ENCODE results near the gene KPNA2. TPM values are rescaled to one million over a fixed set of nuclear protein-coding genes. Genes with fewer than 3 reads are reported as not detected.
"Not testable (repeated sequence)": the region's sequence is repeated elsewhere in the genome, so short reads cannot be mapped to it uniquely, and the experiment has no call there.

The KPNA2 gene
- total RNA-seq, 2 donors from 2014 or later, result 248 to 310 TPM

DNA sequence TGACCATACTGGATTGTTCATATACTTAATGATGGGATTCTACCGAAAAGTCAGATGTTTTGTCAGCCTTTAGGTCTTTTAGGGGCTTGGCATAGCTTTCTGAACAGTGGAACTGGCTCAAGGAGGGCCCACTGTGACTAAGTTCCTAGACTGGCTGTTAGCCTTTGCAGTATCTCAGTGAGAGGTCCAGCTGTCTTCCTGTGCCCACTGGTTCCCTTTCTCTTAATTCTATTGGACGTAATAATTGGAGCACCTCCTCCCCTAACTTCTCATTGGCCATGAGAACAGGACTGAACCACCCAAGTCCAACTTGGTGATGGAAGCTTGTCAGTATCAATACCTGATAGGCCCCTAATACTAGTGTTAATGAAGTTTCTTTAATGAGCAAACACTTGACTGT is 13.5 kb downstream of the KPNA2 start:
- Histone ChIP-seq H3K27me3 (ENCODE audit: control insufficient read depth, insufficient read depth, low read length, poor library complexity, severe bottlenecking) (no peaks in the 10 kb centered on the region), H3K4me3 (ENCODE audit: low read length) (no peak overlapping the region), H3K9ac (ENCODE audit: extremely low read depth, low read length, poor library complexity, severe bottlenecking) (no peak overlapping the region), H3K4me1 (ENCODE audit: control insufficient read depth, insufficient read depth, low read length) (no peaks in the 10 kb centered on the region), H3K36me3 (ENCODE audit: control insufficient read depth, insufficient read depth, low read length) (peaks cover 40% of the 10 kb centered on the region), H3K27ac (ENCODE audit: low read depth, low read length) (no peak overlapping the region), H3K9me3 (ENCODE audit: control insufficient read depth, low read length) (no peaks in the 10 kb centered on the region)
- H3K4me1 Mint-ChIP-seq, result peaks cover 6% of the 10 kb centered on the region
- TF ChIP-seq, protein P1, sequence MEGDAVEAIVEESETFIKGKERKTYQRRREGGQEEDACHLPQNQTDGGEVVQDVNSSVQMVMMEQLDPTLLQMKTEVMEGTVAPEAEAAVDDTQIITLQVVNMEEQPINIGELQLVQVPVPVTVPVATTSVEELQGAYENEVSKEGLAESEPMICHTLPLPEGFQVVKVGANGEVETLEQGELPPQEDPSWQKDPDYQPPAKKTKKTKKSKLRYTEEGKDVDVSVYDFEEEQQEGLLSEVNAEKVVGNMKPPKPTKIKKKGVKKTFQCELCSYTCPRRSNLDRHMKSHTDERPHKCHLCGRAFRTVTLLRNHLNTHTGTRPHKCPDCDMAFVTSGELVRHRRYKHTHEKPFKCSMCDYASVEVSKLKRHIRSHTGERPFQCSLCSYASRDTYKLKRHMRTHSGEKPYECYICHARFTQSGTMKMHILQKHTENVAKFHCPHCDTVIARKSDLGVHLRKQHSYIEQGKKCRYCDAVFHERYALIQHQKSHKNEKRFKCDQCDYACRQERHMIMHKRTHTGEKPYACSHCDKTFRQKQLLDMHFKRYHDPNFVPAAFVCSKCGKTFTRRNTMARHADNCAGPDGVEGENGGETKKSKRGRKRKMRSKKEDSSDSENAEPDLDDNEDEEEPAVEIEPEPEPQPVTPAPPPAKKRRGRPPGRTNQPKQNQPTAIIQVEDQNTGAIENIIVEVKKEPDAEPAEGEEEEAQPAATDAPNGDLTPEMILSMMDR (conservative IDR thresholded peaks at IDR 0.05), result no peak
- no peak overlapping the region for H3K4me3 Mint-ChIP-seq
- H3K36me3 Mint-ChIP-seq (ENCODE audit: low read depth), result peaks cover 26% of the 10 kb centered on the region
- 86 to 92% methylated on average over 2 of the region's 2 CpGs for WGBS, 2 experiments (ENCODE audit: insufficient coverage in 1 of 2, insufficient read length in 1 of 2)
- H3K27me3 Mint-ChIP-seq (ENCODE audit: insufficient read depth), result no peaks in the 10 kb centered on the region
- peaks cover 8% of the 10 kb centered on the region for H3K9me3 Mint-ChIP-seq
- H3K27ac Mint-ChIP-seq, result no peak overlapping the region
- DNase-seq, result peak; percentile 78

DNA sequence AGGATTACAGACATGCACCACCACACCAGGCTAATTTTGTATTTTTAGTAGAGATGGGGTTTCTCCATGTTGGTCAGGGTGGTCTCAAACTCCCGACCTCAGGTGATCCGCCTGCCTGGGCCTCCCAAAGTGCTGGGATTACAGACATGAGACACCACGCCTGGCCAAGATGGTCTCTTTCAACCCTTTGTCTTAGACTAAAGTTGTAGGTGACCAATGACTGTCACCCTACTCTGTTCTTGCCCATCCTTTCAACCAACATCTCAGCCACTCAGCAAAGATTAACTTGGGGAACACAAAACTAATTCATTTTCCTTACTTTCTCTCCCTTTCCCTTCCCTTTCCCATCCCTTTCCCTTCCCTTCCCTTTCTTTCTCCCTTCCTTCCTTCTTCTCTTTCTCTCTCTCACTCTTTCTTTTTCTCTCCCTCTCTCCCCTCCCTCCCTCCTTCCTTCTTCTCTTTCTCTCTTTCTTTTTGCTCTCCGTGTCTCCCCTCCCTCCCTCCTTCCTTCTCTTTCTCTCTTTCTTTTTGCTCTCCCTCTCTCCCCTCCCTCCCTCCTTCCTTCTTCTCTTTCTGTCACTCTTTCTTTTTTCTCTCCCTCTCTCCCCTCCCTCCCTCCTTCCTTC is 14.4 kb downstream of the KPNA2 start:
- H3K27ac Mint-ChIP-seq, result not testable (repeated sequence)

DNA sequence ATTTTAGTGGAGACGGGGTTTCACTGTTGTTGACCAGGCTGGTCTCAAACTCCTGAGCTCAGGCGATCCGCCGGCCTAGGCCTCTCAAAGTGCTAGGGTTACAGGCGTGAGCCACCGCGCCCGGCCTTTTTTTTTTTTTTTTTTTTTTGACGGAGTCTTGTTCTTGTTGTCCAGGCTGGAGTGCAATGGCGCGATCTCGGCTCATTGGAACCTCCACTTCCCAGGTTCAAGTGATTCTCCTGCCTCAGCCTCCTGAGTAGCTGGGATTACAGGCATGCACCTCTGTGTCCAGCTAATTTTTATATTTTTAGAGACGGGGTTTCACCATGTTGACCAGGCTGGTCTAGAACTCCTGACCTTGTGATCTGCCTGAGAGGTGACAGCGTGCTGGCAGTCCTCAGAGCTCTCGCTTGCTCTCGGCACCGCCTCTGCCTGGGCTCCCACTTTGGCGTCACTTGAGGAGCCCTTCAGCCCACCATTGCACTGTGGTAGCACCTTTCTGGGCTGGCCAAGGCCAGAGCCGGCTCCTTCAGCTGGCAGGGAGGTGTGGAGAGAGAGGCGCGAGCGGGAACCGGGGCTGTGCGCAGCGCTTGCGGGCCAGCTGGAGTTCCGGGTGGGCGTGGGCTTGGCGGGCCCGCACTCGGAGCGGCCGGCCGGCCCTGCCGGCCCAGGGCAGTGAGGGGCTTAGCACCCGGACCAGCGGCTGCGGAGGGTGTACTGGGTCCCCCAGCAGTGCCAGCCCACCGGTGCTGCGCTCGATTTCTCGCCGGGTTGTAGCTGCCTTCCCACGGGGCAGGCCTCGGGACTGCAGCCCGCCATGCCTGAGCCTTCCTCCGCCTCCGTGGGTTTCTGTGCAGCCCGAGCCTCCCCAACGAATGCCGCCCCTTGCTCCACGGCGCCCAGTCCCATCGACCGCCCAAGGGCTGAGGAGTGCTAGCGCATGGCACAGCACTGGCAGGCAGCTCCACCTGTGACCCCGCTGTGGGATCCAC is 16.1 kb downstream of the KPNA2 start:
- not testable (repeated sequence) for H3K27ac ChIP-seq (ENCODE audit: low read depth, low read length); H3K27ac Mint-ChIP-seq; H3K4me1 ChIP-seq (ENCODE audit: control insufficient read depth, insufficient read depth, low read length); H3K4me3 Mint-ChIP-seq; H3K9me3 ChIP-seq (ENCODE audit: control insufficient read depth, low read length); H3K4me1 Mint-ChIP-seq; H3K27me3 ChIP-seq (ENCODE audit: control insufficient read depth, insufficient read depth, low read length, poor library complexity, severe bottlenecking); H3K4me3 ChIP-seq (ENCODE audit: low read length); H3K9me3 Mint-ChIP-seq; H3K36me3 Mint-ChIP-seq (ENCODE audit: low read depth); H3K27me3 Mint-ChIP-seq (ENCODE audit: insufficient read depth); H3K9ac ChIP-seq (ENCODE audit: extremely low read depth, low read length, poor library complexity, severe bottlenecking); DNase-seq
- peaks cover 14% of the 10 kb centered on the region for H3K36me3 ChIP-seq (ENCODE audit: control insufficient read depth, insufficient read depth, low read length)
- 92 to 96% methylated on average over 25 to 57 of the region's 57 CpGs for WGBS, 2 experiments (ENCODE audit: insufficient coverage in 1 of 2, insufficient read length in 1 of 2)

More for the DNA sequence above, 14.4 kb downstream of the KPNA2 start:
- H3K27me3 ChIP-seq (ENCODE audit: control insufficient read depth, insufficient read depth, low read length, poor library complexity, severe bottlenecking); H3K4me1 ChIP-seq (ENCODE audit: control insufficient read depth, insufficient read depth, low read length); H3K4me3 ChIP-seq (ENCODE audit: low read length); H3K9me3 Mint-ChIP-seq; H3K4me3 Mint-ChIP-seq; DNase-seq; H3K9ac ChIP-seq (ENCODE audit: extremely low read depth, low read length, poor library complexity, severe bottlenecking); H3K9me3 ChIP-seq (ENCODE audit: control insufficient read depth, low read length); H3K27me3 Mint-ChIP-seq (ENCODE audit: insufficient read depth); H3K27ac ChIP-seq (ENCODE audit: low read depth, low read length); H3K4me1 Mint-ChIP-seq: not testable (repeated sequence)
- H3K36me3 Mint-ChIP-seq (ENCODE audit: low read depth), result peaks cover 17% of the 10 kb centered on the region
- 61 to 83% methylated on average over 2 to 4 of the region's 4 CpGs for WGBS, 2 experiments (ENCODE audit: insufficient coverage in 1 of 2, insufficient read length in 1 of 2)
- peaks cover 31% of the 10 kb centered on the region for H3K36me3 ChIP-seq (ENCODE audit: control insufficient read depth, insufficient read depth, low read length)

DNA sequence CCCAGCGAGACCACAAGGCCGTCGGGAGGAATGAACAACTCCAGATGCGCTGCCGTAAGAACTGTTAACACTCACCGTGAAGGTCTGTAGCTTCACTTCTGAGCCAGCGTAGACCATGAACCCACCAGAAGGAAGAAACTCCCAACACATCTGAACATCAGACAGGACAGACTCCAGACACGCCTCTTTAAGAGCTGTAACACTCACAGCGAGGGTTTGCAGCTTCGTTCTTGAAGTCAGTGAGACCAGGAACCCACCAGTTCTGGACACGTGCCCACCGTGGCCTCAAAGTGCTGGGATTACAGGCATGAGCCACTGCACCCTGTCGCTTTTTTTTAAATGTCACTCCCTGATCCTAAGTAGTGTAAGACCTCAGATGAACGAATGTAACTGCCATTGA is 17.3 kb downstream of the KPNA2 start:
- Mint-ChIP-seq H3K36me3 (ENCODE audit: low read depth) (no peaks in the 10 kb centered on the region), H3K9me3 (peaks cover 8% of the 10 kb centered on the region), H3K27me3 (ENCODE audit: insufficient read depth) (no peaks in the 10 kb centered on the region), H3K4me3 (no peak overlapping the region), H3K27ac (peak overlapping the region; percentile 5), H3K4me1 (peaks cover 6% of the 10 kb centered on the region)
- TF ChIP-seq, protein P1 (conservative IDR thresholded peaks at IDR 0.05), result no peak
- peaks cover 2% of the 10 kb centered on the region for H3K36me3 ChIP-seq (ENCODE audit: control insufficient read depth, insufficient read depth, low read length)
- H3K4me3 ChIP-seq (ENCODE audit: low read length), result no peak overlapping the region
- DNase-seq, result no peak
- H3K27me3 ChIP-seq (ENCODE audit: control insufficient read depth, insufficient read depth, low read length, poor library complexity, severe bottlenecking), result no peaks in the 10 kb centered on the region
- H3K27ac ChIP-seq (ENCODE audit: low read depth, low read length), result no peak overlapping the region
- no peaks in the 10 kb centered on the region for H3K9me3 ChIP-seq (ENCODE audit: control insufficient read depth, low read length)
- no peaks in the 10 kb centered on the region for H3K4me1 ChIP-seq (ENCODE audit: control insufficient read depth, insufficient read depth, low read length)
- H3K9ac ChIP-seq (ENCODE audit: extremely low read depth, low read length, poor library complexity, severe bottlenecking), result no peak overlapping the region
- 94 to 96% methylated on average over 14 of the region's 14 CpGs for whole genome bisulfite sequencing, 2 experiments (ENCODE audit: insufficient coverage in 1 of 2, insufficient read length in 1 of 2)
